SH-SY5Y (cell line): ENCODE measurements around the gene DSTN.

Experiments used
- GATA2 ChIP-seq: IDR thresholded peaks from 2 replicates; pipeline ENCODE4 v1.6.1; 2011; ENCODE audit warnings: mild to moderate bottlenecking, low read depth, low read length
- GATA3 ChIP-seq: IDR thresholded peaks from 2 replicates; pipeline ENCODE4 v1.6.1; 2011; ENCODE audit warnings: low read depth, mild to moderate bottlenecking, low read length, moderate library complexity

- TF ChIP-seq GATA3 (no peak), GATA2 (no peak)
These were observed 81.4 kb downstream of the DSTN start for GRCh38 chr20:17651129-17651759.
